Activated CD8-positive, alpha-beta memory T cell treated with anti-CD3 and anti-CD28 coated beads for 1 hour (primary cell): ENCODE results near the gene PTPRN.
"Not testable (repeated sequence)": the region's sequence is repeated elsewhere in the genome, so short reads cannot be mapped to it uniquely, and the experiment has no call there.

Experiments
- DNase-seq, 2 donors: peaks; one replicate each; pipeline ENCODE4 v3.0.0-alpha.2; 2020; ENCODE audit warnings: low read depth in 1 of 2; ENCODE audit errors: extremely low read depth in 1 of 2

The PTPRN gene

GRCh38 chr2:219309278-219309677 is at the start of gene PTPRN:
TSS of gene PTPRN (minus strand) at chr2:219309401. CDS start at chr2:219309332, 69 bp downstream.
- no peak for DNase-seq

DNA sequence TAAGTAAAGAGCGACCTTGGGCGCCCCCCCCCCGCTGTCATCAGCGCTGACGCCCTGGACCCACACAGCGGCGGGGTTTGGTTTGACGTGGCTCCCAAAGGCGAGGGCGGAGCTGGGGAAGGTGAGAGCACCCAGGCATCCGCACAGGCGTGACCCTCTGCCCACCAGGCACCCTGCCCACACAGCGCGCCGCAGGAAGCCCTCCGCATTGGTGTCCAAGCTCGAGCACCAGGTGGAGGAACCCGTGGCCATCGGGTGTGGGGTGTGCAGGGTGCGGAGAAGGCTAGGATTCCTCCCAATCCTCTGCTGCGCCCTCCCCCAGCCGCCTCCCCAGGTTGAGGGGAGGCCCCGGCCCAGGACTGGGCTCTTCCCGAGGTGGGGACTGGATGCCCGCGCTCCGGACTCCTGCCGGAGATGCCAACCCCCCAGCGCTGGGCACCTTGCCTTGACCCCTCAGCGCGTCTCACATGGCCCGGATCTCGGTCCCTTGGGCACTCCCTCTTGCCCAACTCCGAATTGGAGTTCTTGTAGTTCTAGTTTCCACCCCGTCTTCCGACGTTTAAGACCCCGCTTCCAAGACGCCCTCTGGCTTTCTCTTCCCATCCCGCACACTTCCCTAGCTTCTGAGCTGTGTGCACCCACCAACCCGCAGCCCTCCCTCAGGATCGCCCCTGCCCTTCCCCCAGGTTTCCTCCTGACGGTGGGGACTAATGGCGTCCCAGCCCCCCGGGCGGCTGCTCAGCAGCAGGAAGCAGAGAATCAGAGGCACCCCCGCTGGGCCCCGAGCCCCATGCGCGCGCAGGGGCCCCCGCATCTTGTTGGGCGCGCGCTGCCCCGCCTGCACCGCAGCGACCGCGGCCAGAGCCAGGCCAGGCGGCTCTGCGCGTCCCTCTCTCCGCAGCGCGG is 49.2 kb upstream of the PTPRN start:
- no peak for DNase-seq

DNA sequence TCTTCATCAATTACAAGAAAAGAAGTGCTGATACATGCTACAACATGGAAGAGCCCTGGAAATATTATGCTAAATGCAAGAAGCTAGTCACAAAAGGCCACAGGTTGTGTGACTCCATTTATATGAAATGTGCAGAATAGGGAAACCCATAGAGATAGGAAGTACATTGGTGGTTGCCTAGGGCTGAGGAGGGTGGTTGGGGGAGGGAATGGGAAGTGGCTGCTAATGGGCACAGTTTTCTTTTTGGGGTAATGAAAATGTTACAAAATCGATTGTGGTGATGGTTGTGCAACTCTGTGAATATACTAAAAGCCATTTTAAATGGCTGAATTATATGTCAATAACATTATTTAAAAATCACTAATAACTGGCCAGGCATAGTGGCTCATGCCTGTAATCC is 47.6 kb upstream of the PTPRN start:
- no peak for DNase-seq

DNA sequence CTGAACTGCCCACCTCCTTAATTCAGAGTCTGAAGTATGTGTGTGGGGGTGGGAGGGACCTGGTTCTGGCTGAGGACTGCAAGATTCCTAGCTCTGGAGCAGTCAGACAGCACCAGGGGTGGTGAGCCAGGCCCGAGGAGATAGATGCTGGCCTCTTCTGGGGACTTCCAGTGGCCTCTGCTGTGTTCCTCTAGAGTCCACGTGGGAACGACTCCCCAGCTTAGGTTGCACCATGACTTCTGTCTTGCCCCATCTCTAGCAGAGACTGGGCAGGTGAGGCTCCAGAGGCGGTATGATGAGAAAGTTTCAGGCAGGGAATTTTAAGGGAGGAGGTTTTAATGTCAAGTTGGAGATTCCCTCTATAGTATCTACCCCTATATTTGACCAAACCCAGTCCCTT is 45.4 kb upstream of the PTPRN start:
- no peak for DNase-seq

DNA sequence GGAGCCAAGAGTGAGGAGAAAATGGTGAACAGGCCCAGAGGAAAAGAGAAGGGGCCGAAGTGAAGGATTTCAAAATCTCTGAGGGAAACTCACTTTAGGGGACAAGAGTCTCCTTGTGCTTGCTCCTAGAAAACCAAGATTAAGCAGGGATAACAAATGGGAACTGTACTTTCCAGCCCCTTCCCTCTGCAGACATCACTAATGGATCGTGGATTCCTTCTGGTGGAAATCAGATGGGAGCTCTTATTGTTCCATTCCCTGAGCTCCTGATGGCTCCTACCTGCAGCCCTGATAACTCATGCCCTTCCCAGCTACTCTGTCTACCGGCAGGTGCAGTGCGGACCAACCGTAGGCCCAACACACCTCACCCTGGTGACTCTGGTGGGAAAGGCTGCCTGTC is 43.9 kb upstream of the PTPRN start:
- no peak for DNase-seq

DNA sequence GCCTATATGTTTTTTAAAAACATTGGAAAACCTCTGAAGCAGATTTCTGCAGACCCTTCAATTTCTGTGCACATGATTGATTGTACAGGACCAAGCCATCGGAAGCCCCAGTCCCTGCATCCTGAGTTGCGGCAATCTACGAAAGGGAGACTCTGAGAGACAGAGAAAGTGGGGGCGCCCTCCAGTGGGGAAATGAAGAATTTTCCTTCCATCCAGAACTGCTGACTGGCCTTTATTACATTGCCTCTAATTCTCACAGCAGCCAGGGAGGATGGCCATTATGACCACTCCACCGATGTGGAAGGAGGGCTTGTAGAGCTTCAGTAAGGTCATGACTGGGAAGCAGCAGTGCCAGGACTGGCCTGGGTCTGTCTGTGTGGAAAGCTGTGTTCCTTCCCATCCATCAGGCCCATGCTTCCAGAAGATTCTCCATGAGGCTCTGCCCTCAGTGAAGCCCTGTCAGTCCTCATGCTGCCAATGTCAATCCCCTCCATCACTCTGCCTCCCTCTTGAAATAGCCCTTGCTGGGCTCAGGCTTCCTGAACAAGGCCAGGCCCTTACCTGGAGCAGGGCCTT is 43.3 kb upstream of the PTPRN start:
- DNase-seq: peak; percentile 27 to 45

GRCh38 chr2:219350710-219351221 is 41.6 kb upstream of the PTPRN start:
- DNase-seq: no peak

DNA sequence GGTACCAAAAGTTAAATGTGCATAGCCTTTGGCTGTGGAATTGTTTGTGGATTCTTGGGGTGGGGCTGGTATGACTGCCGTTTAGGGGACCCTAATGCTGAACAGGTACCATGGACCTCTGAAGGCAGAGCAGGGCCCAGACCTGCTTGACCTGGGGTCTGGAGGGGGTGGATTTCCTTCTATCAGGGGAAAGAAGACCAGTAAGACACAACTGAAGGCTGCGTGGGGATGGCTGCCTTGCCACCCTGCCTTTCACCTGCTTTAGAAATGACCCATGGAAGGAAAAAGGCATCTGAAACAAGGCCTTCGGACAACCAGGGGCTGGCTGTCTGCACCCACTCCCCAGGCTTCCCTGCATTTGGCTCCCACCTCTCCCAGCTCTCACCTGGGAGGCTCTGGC is 41.0 kb upstream of the PTPRN start:
- no peak for DNase-seq

DNA sequence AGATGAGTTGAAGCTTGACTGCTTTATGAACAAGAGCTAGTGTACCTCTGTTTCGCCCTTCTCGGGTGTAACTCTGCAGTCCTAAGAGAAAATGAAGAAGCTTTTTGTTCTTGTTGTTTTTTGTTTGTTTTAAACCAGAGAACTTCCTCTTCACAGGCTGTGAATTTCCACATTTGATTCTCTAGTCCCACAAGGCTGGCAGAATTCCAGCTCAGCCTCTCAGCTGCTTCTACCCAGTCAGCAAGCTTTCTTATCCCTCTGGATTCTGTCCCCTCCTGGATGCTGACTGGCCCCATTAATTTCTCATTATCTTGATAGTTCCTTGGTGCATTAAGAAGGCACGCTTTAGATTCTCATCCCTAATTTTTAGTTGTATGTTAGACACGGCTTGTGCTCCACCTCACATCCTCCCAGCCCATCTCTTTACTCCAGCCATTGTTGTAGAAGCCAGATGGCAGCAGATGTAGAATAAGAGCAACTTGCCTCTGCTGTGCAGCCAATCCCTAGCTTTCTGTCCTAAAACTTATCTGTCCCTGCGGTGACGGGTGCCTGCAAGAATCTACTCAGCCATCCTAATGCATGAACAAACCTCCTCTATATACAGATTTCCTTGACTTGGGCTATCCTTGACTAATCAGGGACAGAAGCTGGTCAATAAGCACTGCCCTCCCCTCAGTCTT is 35.7 kb upstream of the PTPRN start:
- no peak for DNase-seq

DNA sequence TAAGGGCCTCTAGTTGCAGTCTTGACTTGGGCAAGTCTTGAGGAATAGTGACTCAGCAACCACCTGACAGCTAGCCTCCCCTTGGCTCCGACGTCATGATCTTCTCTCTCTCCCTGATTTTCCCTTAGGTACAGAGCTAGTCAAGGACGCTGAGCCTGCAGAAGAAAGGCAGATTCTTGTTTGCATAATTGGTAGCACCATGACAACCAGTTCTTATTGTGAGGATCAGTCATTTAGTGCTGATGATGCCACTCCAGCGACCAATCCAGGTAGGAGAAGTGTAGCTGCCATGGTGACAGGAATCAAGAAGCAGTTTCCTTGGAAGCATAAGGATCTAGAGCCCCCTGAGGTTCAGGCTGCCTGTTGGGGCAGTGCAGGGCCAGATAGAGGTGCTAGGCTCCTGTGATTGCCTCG is 26.2 kb upstream of the PTPRN start:
- DNase-seq: no peak

- no peak for DNase-seq
Measured at GRCh38 chr2:219334076-219334475, 24.9 kb upstream of the PTPRN start.

DNA sequence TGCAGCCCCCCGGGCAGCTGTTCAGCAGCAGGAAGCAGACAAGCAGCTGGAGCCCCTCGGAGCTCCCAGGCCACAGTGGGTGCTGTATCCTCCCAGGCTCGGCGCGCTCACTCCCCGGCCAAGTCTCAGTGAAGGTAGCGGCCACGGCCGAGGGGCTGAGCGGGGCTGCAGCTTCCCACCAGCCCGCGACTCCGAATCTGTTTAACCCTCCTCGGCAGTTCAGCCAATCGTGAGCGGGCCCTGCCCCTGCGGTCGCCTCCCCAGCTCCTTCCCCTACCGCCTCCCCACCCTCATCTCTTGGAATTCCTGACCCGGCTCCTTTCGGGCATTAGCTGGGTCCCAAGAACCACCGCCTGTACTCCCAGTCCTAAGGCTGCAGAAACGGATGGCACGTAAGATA is 23.3 kb upstream of the PTPRN start, which contains the start of gene RESP18:
TSS of gene RESP18 (minus strand) at position 203 of the 400 bp plus-strand sequence.
- DNase-seq: no peak

DNA sequence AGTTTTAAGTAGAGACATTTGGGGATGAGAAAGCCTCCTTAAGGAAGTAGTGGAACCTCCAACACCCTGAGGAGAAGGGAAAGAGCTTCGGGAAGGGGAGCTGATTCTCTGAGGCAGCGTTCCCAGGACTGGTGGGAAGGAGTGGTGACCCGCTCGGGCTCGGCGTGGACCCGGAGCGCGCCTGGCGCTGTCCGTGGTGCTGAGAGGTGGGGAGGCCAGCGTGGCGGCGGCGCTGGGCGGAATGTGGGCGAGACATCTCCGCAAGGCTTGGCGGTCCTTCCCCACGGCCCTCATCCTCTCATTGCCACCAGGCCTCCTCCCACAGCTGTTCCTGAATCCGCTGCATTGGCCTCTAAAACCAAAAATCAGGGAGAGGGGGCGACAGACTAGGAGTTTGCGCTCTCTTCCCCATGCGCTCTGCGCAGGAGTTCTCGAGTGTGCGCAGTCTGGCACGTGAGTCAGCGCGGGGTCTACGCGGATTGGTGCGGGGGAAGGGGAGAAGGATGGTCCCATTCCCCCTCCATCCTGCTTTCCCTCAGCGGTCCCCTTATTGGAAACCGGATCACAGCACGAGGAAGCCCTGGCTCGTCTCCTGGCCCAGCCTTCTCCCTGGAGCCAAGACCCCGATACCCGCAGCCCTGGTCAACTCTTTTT is 22.5 kb upstream of the PTPRN start:
- peak in 1 of 2 donors; percentile 8 for DNase-seq

DNA sequence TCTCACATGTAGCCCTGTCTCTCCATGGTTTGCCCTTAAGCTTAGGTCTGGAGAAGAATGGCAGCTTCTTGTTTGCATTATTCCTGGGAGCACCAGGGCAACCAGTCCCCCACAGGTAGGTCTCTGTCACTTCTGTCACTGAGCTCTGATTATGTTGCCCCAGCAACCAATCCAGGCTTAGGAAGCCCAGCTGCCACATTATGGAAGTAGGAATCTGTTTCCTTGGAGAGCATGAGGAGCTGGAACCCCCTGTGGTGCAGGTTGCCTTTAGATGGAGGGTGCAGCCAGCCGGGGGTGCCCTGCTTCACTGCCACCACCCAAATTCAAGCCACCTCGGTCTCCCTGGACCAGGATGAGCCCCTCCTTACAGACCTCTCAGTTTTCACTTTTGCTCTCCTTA is 18.5 kb upstream of the PTPRN start:
- DNase-seq: no peak

GRCh38 chr2:219325657-219326315 is 16.6 kb upstream of the PTPRN start:
- DNase-seq: no peak

DNA sequence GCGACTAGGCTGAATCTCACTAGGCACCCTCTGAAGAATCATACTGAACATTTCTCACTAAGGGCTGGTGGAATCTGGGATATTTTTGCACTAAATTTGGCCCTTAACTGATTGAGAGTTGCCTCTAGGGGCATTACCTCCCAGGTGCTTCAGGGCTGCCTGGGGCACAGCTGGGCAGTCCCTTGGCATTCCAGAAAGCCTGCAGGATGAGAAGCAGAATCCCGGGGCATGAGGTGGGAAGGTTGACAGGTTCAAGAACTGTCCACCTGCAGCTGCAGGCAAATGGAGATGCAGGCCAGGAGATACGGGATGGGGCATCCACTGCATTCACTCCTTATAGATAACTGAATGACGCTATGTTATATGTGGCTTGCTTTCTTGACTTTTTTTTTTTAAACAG is 15.9 kb upstream of the PTPRN start:
- no peak for DNase-seq

DNA sequence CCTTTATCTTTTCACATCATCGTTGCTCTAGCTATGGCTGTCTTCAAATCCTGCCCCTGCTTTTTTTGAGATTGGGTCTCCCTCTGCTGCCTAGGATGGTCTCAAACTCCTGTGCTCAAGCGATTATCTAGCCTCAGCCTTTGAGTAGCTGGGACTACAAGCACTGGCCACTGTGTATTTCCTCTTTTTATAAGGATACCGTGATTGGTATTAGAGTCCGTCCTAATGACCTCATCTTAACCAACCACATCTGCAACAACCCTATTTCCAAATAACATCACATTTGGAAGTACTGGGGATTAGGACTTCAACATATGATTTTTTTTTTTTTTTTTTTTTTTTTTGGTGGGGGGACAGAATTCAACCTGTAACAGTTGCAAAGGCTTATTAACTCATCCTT is 14.2 kb upstream of the PTPRN start:
- DNase-seq: no peak

DNA sequence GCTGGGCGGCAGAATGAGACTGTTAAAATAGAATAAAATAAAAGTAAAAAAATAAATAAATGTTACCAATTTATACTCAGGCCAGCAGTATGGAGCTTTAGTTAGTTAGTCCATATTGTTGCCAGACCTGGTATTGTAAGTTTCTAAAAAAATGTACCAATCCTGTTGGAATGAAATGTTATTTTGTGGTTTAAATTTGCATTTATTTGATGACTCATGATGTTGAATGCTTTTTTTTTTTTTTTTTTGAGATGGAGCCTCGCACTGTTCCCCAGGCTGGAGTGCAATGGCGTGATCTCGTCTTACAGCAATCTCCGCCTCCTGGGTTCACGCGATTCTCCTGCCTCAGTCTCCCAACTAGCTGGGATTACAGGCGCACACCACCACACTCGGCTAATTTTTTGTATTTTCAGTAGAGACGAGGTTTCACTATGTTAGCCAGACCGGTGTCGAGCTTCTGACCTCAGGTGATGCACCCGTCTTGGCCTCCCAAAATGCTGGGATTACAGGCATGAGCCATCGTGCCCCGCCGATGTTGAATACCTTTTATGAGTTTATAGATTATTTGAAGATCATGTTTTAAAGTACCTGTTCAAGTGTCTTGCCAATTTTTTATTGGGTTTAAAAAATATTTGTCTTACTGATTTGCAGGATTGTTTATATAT is 5.7 kb upstream of the PTPRN start:
- DNase-seq: no peak

GRCh38 chr2:219312683-219313263 is 3.6 kb upstream of the PTPRN start:
- DNase-seq: not testable (repeated sequence)
